HepG2 (cell line): ENCODE measurements around the gene EIF1AD. TPM values are rescaled to one million over a fixed set of nuclear protein-coding genes. Genes with fewer than 3 reads are reported as not detected.
A peak's percentile ranks its signal among the peaks of the same experiment; 100 is the strongest.

Experiments used
- ATF4 ChIP-seq, 2 experiments: fragments of 450-650 bp in 1 of 2; sonication (generic) in 1 of 2; formaldehyde crosslinking; IDR thresholded peaks; 2 replicates each; pipeline versions ENCODE4 v1.5.0 to v1.8.0; 2020 to 2022; ENCODE audit warnings: mild to moderate bottlenecking in 1 of 2, missing genetic modification reagents in 1 of 2
- BCL3 ChIP-seq: sonication (generic); formaldehyde crosslinking; IDR thresholded peaks from 2 replicates; pipeline ENCODE4 v1.5.1; 2020; ENCODE audit warnings: mild to moderate bottlenecking, missing genetic modification reagents, moderate library complexity
- DPF2 ChIP-seq: sonication (generic); formaldehyde crosslinking; IDR thresholded peaks from 2 replicates; pipeline ENCODE4 v1.4.0; 2020; ENCODE audit warnings: mild to moderate bottlenecking, low read depth, missing genetic modification reagents, borderline replicate concordance
- JARID2 ChIP-seq: sonication (generic); formaldehyde crosslinking; IDR thresholded peaks from 2 replicates; pipeline ENCODE4 v1.8.1; 2023; ENCODE audit warnings: missing genetic modification reagents, inconsistent platforms; ENCODE audit not compliant: insufficient replicate concordance
- MAFG ChIP-seq: sonication (generic); formaldehyde crosslinking; IDR thresholded peaks from 2 replicates; pipeline ENCODE4 v1.5.1; 2020; ENCODE audit warnings: mild to moderate bottlenecking, missing genetic modification reagents
- MED8 ChIP-seq: sonication (generic); formaldehyde crosslinking; IDR thresholded peaks from 2 replicates; pipeline ENCODE4 v1.8.1; 2023; ENCODE audit warnings: mild to moderate bottlenecking, missing genetic modification reagents; ENCODE audit not compliant: insufficient replicate concordance
- MEF2D ChIP-seq: sonication (generic); formaldehyde crosslinking; IDR thresholded peaks from 2 replicates; pipeline ENCODE4 v1.5.1; 2020; ENCODE audit warnings: mild to moderate bottlenecking, missing genetic modification reagents
- MLX ChIP-seq: IDR thresholded peaks from 2 replicates; pipeline ENCODE4 v1.6.1; 2016
- MXD1 ChIP-seq: sonication (generic); formaldehyde crosslinking; IDR thresholded peaks from 2 replicates; pipeline ENCODE4 v1.4.0; 2020; ENCODE audit warnings: mild to moderate bottlenecking, missing genetic modification reagents
- MXD4 ChIP-seq: IDR thresholded peaks from 2 replicates; pipeline ENCODE4 v1.6.1; 2016; ENCODE audit warnings: mild to moderate bottlenecking, missing biosample characterization, missing genetic modification reagents
- SMAD9 ChIP-seq: sonication (generic); formaldehyde crosslinking; IDR thresholded peaks from 2 replicates; pipeline ENCODE4 v1.5.1; 2020; ENCODE audit warnings: mild to moderate bottlenecking, missing genetic modification reagents
- SRY ChIP-seq: sonication (generic); formaldehyde crosslinking; IDR thresholded peaks from 2 replicates; pipeline ENCODE4 v1.8.0; 2022; ENCODE audit warnings: mild to moderate bottlenecking, missing genetic modification reagents
- ZNF142 ChIP-seq: sonication (generic); formaldehyde crosslinking; IDR thresholded peaks from 2 replicates; pipeline ENCODE4 v1.4.0; 2020; ENCODE audit warnings: missing genetic modification reagents
- ZNF235 ChIP-seq: sonication (generic); formaldehyde crosslinking; IDR thresholded peaks from 2 replicates; pipeline ENCODE4 v1.8.1; 2023; ENCODE audit warnings: mild to moderate bottlenecking, missing genetic modification reagents, borderline replicate concordance
- ZNF546 ChIP-seq: sonication (generic); formaldehyde crosslinking; conservative IDR thresholded peaks from 2 replicates; pipeline ENCODE4 v1.8.1; 2023; ENCODE audit warnings: mild to moderate bottlenecking, missing genetic modification reagents
- ZNF572 ChIP-seq: sonication (generic); formaldehyde crosslinking; IDR thresholded peaks from 2 replicates; pipeline ENCODE4 v1.5.1; 2020; ENCODE audit warnings: mild to moderate bottlenecking, missing genetic modification reagents
- ZNF629 ChIP-seq: sonication (generic); formaldehyde crosslinking; conservative IDR thresholded peaks from 2 replicates; pipeline ENCODE4 v1.5.0; 2020; ENCODE audit warnings: missing genetic modification reagents
- ZNF639 ChIP-seq: conservative IDR thresholded peaks from 2 replicates; pipeline ENCODE4 v1.6.1; 2018; ENCODE audit warnings: missing genetic modification reagents
- polyA plus RNA-seq, 8 experiments: library from polyadenylated mRNA; depleted of rRNA in 3 of 8; stranded (reverse) in 7 of 8; unstranded in 1 of 8; fragments of >200 nt; fragmentation: Illumina TruSeq in 4 of 8; extraction: Trizol in 4 of 8; gene quantifications; 2 replicates each; pipeline versions ENCODE4 v1.2.1 to v1.2.3, GENCODE V29; 2011 to 2016; ENCODE audit warnings: low read depth in 4 of 8, missing spikeins in 1 of 8, mixed read lengths in 1 of 8; ENCODE audit not compliant: insufficient read depth in 1 of 8
- total RNA-seq, 5 experiments: library from RNA; depleted of rRNA; stranded (reverse); fragments of >200 nt; fragmentation: Illumina TruSeq; extraction: Trizol; gene quantifications; 2 replicates each; pipeline ENCODE4 v1.2.3, GENCODE V29; 2016; ENCODE audit warnings: low read depth in 1 of 5

The EIF1AD gene
- total and polyA plus RNA-seq, 2 of the 13 experiments (the other 11 are each of a cell fraction or from before 2014, with no cell fraction given), result 18.2 to 30.8 TPM

- TF ChIP-seq ZNF546 (CRISPR knock-in tag) (no peak), MLX (CRISPR knock-in tag) (no peak), ZNF629 (CRISPR knock-in tag) (no peak), ATF4 (CRISPR knock-in tag; IDR thresholded peaks at IDR 0.05) (no peak), JARID2 (CRISPR knock-in tag) (no peak), MAFG (CRISPR knock-in tag) (no peak), MED8 (no peak), SMAD9 (CRISPR knock-in tag) (no peak), MEF2D (CRISPR knock-in tag) (no peak), BCL3 (0 out of 2 replicates have a peak, but pooled peaks have one; percentile 26), DPF2 (CRISPR knock-in tag) (no peak), MXD4 (CRISPR knock-in tag) (no peak), ZNF639 (CRISPR knock-in tag) (no peak), ZNF572 (CRISPR knock-in tag) (no peak), ZNF142 (CRISPR knock-in tag) (no peak), MXD1 (no peak), SRY (no peak), ZNF235 (CRISPR knock-in tag) (no peak)
Measured at GRCh38 chr11:65988791-65989592, 13.0 kb downstream of the EIF1AD start (continued).
